HEK293 (cell line): Measurements from ENCODE around the gene ACTN3.

Source experiments
- CTCF ChIA-PET: fragments of 350-600 bp; formaldehyde crosslinking; extraction: SDS; loops from one replicate; lab custom pipeline; 2021; ENCODE audit warnings: antibody characterized with exemption; lab: Yijun Ruan, JAX
- POLR2A ChIA-PET: fragments of 300-600 bp; formaldehyde crosslinking; extraction: SDS; loops from one replicate; lab custom pipeline; 2020; ENCODE audit warnings: antibody characterized with exemption, inconsistent platforms; lab: Yijun Ruan, JAX
- H3K27ac ChIP-seq: fragments of 200-500 bp; sonication (Bioruptor generic); 2 replicates; pipeline ENCODE4 v1.5.1; 2014; ENCODE audit warnings: low read depth, low read length, control low read depth, inconsistent platforms; ENCODE audit errors: extremely low read depth
- H3K36me3 ChIP-seq, 2 experiments: fragments of 200-500 bp in 1 of 2; sonication (Bioruptor generic) in 1 of 2; 1 replicate in 1 of 2; 2 replicates in 1 of 2; pipeline ENCODE4 v1.5.1; 2014 to 2017; ENCODE audit warnings: inconsistent platforms in 2 of 2, low read length in 2 of 2; ENCODE audit not compliant: control insufficient read depth in 2 of 2, insufficient read depth in 1 of 2
- H3K4me1 ChIP-seq: fragments of 200-500 bp; sonication (Bioruptor generic); 2 replicates; pipeline ENCODE4 v1.5.1; 2014; ENCODE audit warnings: mild to moderate bottlenecking, low read length, inconsistent platforms; ENCODE audit not compliant: control insufficient read depth, insufficient read depth
- H3K4me3 ChIP-seq: 2 replicates; pipeline ENCODE4 v1.5.1; 2011; ENCODE audit warnings: low read depth, mild to moderate bottlenecking, control low read depth, low read length, moderate library complexity
- H3K9me3 ChIP-seq: fragments of 200-500 bp; sonication (Bioruptor generic); 2 replicates; pipeline ENCODE4 v1.5.1; 2014; ENCODE audit warnings: low read depth, low read length, inconsistent platforms; ENCODE audit not compliant: control insufficient read depth, insufficient read depth
- GLI2 ChIP-seq: fragments of 450-650 bp; formaldehyde crosslinking; IDR thresholded peaks from 2 replicates; pipeline ENCODE4; 2017; ENCODE audit warnings: missing biosample characterization, missing genetic modification characterization, low read depth, borderline replicate concordance
- HOXD13 ChIP-seq: sonication (generic); formaldehyde crosslinking; IDR thresholded peaks from 2 replicates; pipeline ENCODE4 v1.8.0; 2022; ENCODE audit warnings: missing genetic modification reagents, borderline replicate concordance
- SCRT2 ChIP-seq: fragments of 450-650 bp; formaldehyde crosslinking; IDR thresholded peaks from 2 replicates; pipeline ENCODE4 v1.5.1; 2016; ENCODE audit warnings: missing biosample characterization, missing genetic modification characterization
- ZBTB26 ChIP-seq: fragments of 450-650 bp; formaldehyde crosslinking; optimal IDR thresholded peaks from 2 replicates; pipeline ENCODE3; 2016; ENCODE audit warnings: missing biosample characterization, mild to moderate bottlenecking, missing genetic modification characterization
- ZIC2 ChIP-seq: fragments of 450-650 bp; formaldehyde crosslinking; IDR thresholded peaks from 2 replicates; pipeline ENCODE4 v1.5.1; 2016; ENCODE audit warnings: missing biosample characterization, missing genetic modification characterization
- ZNF112 ChIP-seq: fragments of 450-650 bp; formaldehyde crosslinking; IDR thresholded peaks from 2 replicates; pipeline ENCODE4 v1.5.0; 2017; ENCODE audit warnings: missing biosample characterization, missing genetic modification characterization
- ZNF169 ChIP-seq: fragments of 450-650 bp; formaldehyde crosslinking; IDR thresholded peaks from 2 replicates; pipeline ENCODE4 v1.5.1; 2016; ENCODE audit warnings: missing biosample characterization, missing genetic modification characterization
- ZNF19 ChIP-seq: fragments of 450-650 bp; formaldehyde crosslinking; IDR thresholded peaks from 2 replicates; pipeline ENCODE4; 2016; ENCODE audit warnings: missing biosample characterization, missing genetic modification characterization, low read depth
- ZNF423 ChIP-seq: fragments of 450-650 bp; formaldehyde crosslinking; IDR thresholded peaks from 2 replicates; pipeline ENCODE4 v1.5.1; 2016; ENCODE audit warnings: missing biosample characterization, missing genetic modification characterization
- ZNF473 ChIP-seq: fragments of 450-650 bp; formaldehyde crosslinking; IDR thresholded peaks from 2 replicates; pipeline ENCODE4 v1.5.1; 2017; ENCODE audit warnings: missing biosample characterization, missing genetic modification characterization
- ZNF561 ChIP-seq: fragments of 450-650 bp; IDR thresholded peaks from 2 replicates; pipeline ENCODE4 v1.5.1; 2018; ENCODE audit warnings: missing biosample characterization, missing genetic modification characterization, borderline replicate concordance
- ZNF580 ChIP-seq: fragments of 450-650 bp; formaldehyde crosslinking; IDR thresholded peaks from 2 replicates; pipeline ENCODE4 v1.5.1; 2016; ENCODE audit warnings: missing biosample characterization, missing genetic modification characterization
- ZNF629 ChIP-seq: fragments of 450-650 bp; formaldehyde crosslinking; IDR thresholded peaks from 2 replicates; pipeline ENCODE4 v1.5.1; 2017; ENCODE audit warnings: missing biosample characterization, missing genetic modification characterization
- ZNF639 ChIP-seq: fragments of 450-650 bp; formaldehyde crosslinking; IDR thresholded peaks from 2 replicates; pipeline ENCODE4 v1.5.1; 2016; ENCODE audit warnings: missing biosample characterization, missing genetic modification characterization
- ZNF654 ChIP-seq: fragments of 450-650 bp; formaldehyde crosslinking; IDR thresholded peaks from 2 replicates; pipeline ENCODE4 v1.5.1; 2016; ENCODE audit warnings: low read depth, missing biosample characterization, missing genetic modification characterization
- ZNF677 ChIP-seq: fragments of 450-650 bp; IDR thresholded peaks from 2 replicates; pipeline ENCODE4 v1.5.0; 2018; ENCODE audit warnings: missing biosample characterization, mild to moderate bottlenecking, missing genetic modification characterization, moderate library complexity
- ZNF747 ChIP-seq: fragments of 450-650 bp; formaldehyde crosslinking; IDR thresholded peaks from 2 replicates; pipeline ENCODE4 v1.5.1; 2016; ENCODE audit warnings: missing biosample characterization, missing genetic modification characterization
- ZNF76 ChIP-seq: fragments of 450-650 bp; formaldehyde crosslinking; IDR thresholded peaks from 2 replicates; pipeline ENCODE4; 2016; ENCODE audit warnings: low read depth, missing biosample characterization, missing genetic modification characterization, borderline replicate concordance
- ZNF830 ChIP-seq: fragments of 450-650 bp; IDR thresholded peaks from 2 replicates; pipeline ENCODE4 v1.5.0; 2018; ENCODE audit warnings: missing biosample characterization, missing genetic modification characterization, low read depth, mild to moderate bottlenecking, moderate library complexity
- ZSCAN23 ChIP-seq: fragments of 450-650 bp; formaldehyde crosslinking; IDR thresholded peaks from 2 replicates; pipeline ENCODE4 v1.5.1; 2016; ENCODE audit warnings: missing biosample characterization, missing genetic modification characterization

The ACTN3 gene

GRCh38 chr11:66529655-66530054 lies 17.0 kb upstream of the ACTN3 start:
- H3K27ac ChIP-seq, result no peak overlapping the region
- no peak overlapping the region for H3K4me3 ChIP-seq
- CTCF ChIA-PET, result interaction anchor here (0.7 kb wide), 1 partner anchor 351 kb away, joined by 3 read pairs; no protein-coding TSS in a partner anchor
- POLR2A ChIA-PET, result no interaction called here
- H3K9me3 ChIP-seq, result no peaks in the 10 kb centered on the region
- H3K36me3 ChIP-seq, result peaks cover 0 to 31% of the 10 kb centered on the region in 2 experiments; a peak in 2 of 3 replicates
- no peak for TF ChIP-seq ZNF112
- no peak for TF ChIP-seq SCRT2
- TF ChIP-seq ZNF639, result no peak
- no peak for TF ChIP-seq ZNF169 (tag by site-specific recombination)
- TF ChIP-seq ZNF747 (tag by site-specific recombination), result no peak
- TF ChIP-seq ZNF580 (tag by site-specific recombination), result no peak
- TF ChIP-seq ZSCAN23 (tag by site-specific recombination), result no peak
- TF ChIP-seq ZBTB26 (tag by site-specific recombination), result no peak
- H3K4me1 ChIP-seq, result no peaks in the 10 kb centered on the region

GRCh38 chr11:66530927-66531709 lies 15.6 kb upstream of the ACTN3 start:
- Histone ChIP-seq H3K4me1 (no peaks in the 10 kb centered on the region), H3K27ac (no peak overlapping the region), H3K9me3 (no peaks in the 10 kb centered on the region), H3K36me3 (peaks cover 0 to 34% of the 10 kb centered on the region in 2 experiments; a peak in 2 of 3 replicates), H3K4me3 (no peak overlapping the region)
- TF ChIP-seq ZNF654, result no peak
- TF ChIP-seq ZNF76 (tag by site-specific recombination), result no peak
- TF ChIP-seq ZIC2 (tag by site-specific recombination), result peak; percentile 54
- TF ChIP-seq ZNF561 (tag by site-specific recombination), result no peak
- TF ChIP-seq GLI2 (tag by site-specific recombination), result no peak
- no peak for TF ChIP-seq ZNF629 (tag by site-specific recombination)
- TF ChIP-seq ZNF423, result no peak
- TF ChIP-seq HOXD13 (CRISPR knock-in tag), result no peak
- TF ChIP-seq ZSCAN23 (tag by site-specific recombination), result no peak
- ChIA-PET CTCF (no interaction called here), POLR2A (interaction anchor here (1.6 kb wide), 1 partner anchor 15 kb away, joined by 5 read pairs; the partner anchor contains the start of gene ZDHHC24)

- H3K4me1 ChIP-seq, result no peaks in the 10 kb centered on the region
- H3K9me3 ChIP-seq, result no peaks in the 10 kb centered on the region
- POLR2A ChIA-PET, result interaction anchor here (1.6 kb wide), 1 partner anchor 14 kb away, joined by 5 read pairs; the partner anchor contains the start of gene ZDHHC24
- H3K27ac ChIP-seq, result no peak overlapping the region
- peaks cover 0 to 31% of the 10 kb centered on the region in 2 experiments; a peak in 2 of 3 replicates for H3K36me3 ChIP-seq
- TF ChIP-seq ZNF19 (tag by site-specific recombination) (no peak), ZNF830 (tag by site-specific recombination) (no peak), ZNF473 (tag by site-specific recombination) (no peak), ZNF677 (tag by site-specific recombination) (no peak)
- no peak overlapping the region for H3K4me3 ChIP-seq
- CTCF ChIA-PET, result no interaction called here
These were observed 14.9 kb upstream of the ACTN3 start for GRCh38 chr11:66531841-66532240.
